T-cell (primary cell): ENCODE measurements around the gene FAM228B. TPM values are rescaled to one million over a fixed set of nuclear protein-coding genes. Genes with fewer than 3 reads are reported as not detected.

Source experiments
- ATAC-seq, 4 experiments: fragments of 200-7000 bp in 3 of 4; fragments of 150-1000 bp in 1 of 4; cut with Tn5 transposase; replicated peaks in 1 of 4; 1 replicate in 3 of 4; 2 replicates in 1 of 4; pipeline ENCODE4 v1.10.0; 2021; ENCODE audit warnings: moderate library complexity in 3 of 4, mild to moderate bottlenecking in 2 of 4, moderate number of reproducible peaks in 1 of 4
- CTCF ChIA-PET, 2 donors: fragments of 300-600 bp; sonication (Branson Sonifier 250); formaldehyde crosslinking; loops; one replicate each; lab custom pipeline; 2022; ENCODE audit warnings: antibody characterized with exemption in 2 of 2; lab: Charles Lee
- POLR2A ChIA-PET, 2 donors: fragments of 300-600 bp; sonication (Branson Sonifier 250); formaldehyde crosslinking; loops; one replicate each; lab custom pipeline; 2022; ENCODE audit warnings: antibody characterized with exemption in 2 of 2; lab: Charles Lee
- DNase-seq, 35 experiments: peaks; one replicate each; pipeline versions ENCODE4 v3.0.0 to v3.0.0-alpha.2; 2013 to 2023
- H3K27ac ChIP-seq: one replicate; pipeline ENCODE4 v1.5.1; 2013; ENCODE audit warnings: low read length
- H3K27me3 ChIP-seq, 2 experiments: replicated peaks in 1 of 2; 1 replicate in 1 of 2; 2 replicates in 1 of 2; pipeline versions ENCODE4 v1.6.1 to v1.7.0; 2013; ENCODE audit warnings: low read length in 1 of 2, mixed read lengths in 1 of 2; ENCODE audit not compliant: control insufficient read depth in 2 of 2, insufficient read depth in 2 of 2; ENCODE audit errors: extremely low read depth in 1 of 2
- H3K36me3 ChIP-seq, 2 donors: 1 replicate in 1 of 2; 2 replicates in 1 of 2; pipeline versions ENCODE4 v1.6.1 to v1.7.0; 2013; ENCODE audit warnings: low read length in 1 of 2; ENCODE audit not compliant: control insufficient read depth in 2 of 2, insufficient read depth in 1 of 2; ENCODE audit errors: extremely low read depth in 1 of 2
- H3K4me1 ChIP-seq, 2 experiments: 1 replicate in 1 of 2; 2 replicates in 1 of 2; pipeline versions ENCODE4 v1.6.1 to v1.7.0; 2013; ENCODE audit warnings: low read length in 2 of 2, mixed read lengths in 1 of 2; ENCODE audit not compliant: insufficient read depth in 2 of 2, control insufficient read depth in 1 of 2; ENCODE audit errors: extremely low read depth in 1 of 2
- H3K4me3 ChIP-seq, 2 donors: 1 replicate in 1 of 2; 2 replicates in 1 of 2; pipeline versions ENCODE4 v1.5.1 to v1.7.0; 2013; ENCODE audit warnings: mild to moderate bottlenecking in 2 of 2, low read length in 1 of 2, moderate library complexity in 1 of 2; ENCODE audit not compliant: control insufficient read depth in 1 of 2; ENCODE audit errors: extremely low read depth in 1 of 2
- H3K9me3 ChIP-seq: 2 replicates; pipeline ENCODE4 v1.7.0; 2013
- H3K27ac Mint-ChIP-seq, 2 donors: one replicate each; pipeline ENCODE4 v1.8.0; 2020 to 2021; ENCODE audit warnings: mild to moderate bottlenecking in 2 of 2, mixed read lengths in 2 of 2
- H3K27me3 Mint-ChIP-seq, 2 donors: one replicate each; pipeline ENCODE4 v1.8.0; 2021 to 2022; ENCODE audit warnings: mixed read lengths in 2 of 2
- H3K36me3 Mint-ChIP-seq: one replicate; pipeline ENCODE4 v1.8.0; 2021; ENCODE audit warnings: mixed read lengths
- H3K4me1 Mint-ChIP-seq, 3 donors: one replicate each; pipeline ENCODE4 v1.8.0; 2020 to 2022; ENCODE audit warnings: mixed read lengths in 3 of 3, mild to moderate bottlenecking in 1 of 3
- H3K4me3 Mint-ChIP-seq, 3 donors: one replicate each; pipeline ENCODE4 v1.8.0; 2020 to 2022; ENCODE audit warnings: mild to moderate bottlenecking in 3 of 3, mixed read lengths in 3 of 3, moderate library complexity in 3 of 3
- H3K9me3 Mint-ChIP-seq, 3 donors: one replicate each; pipeline ENCODE4 v1.8.0; 2020 to 2022; ENCODE audit warnings: mixed read lengths in 3 of 3
- WGBS: methylation state at CpG from one replicate; pipeline ENCODE4 v1.1.5; 2013; ENCODE audit warnings: missing lambda C conversion rate; ENCODE audit not compliant: insufficient coverage; 5-methylcytosine and 5-hydroxymethylcytosine counted together
- total RNA-seq, 35 experiments: library from RNA in 6 of 35; stranded (reverse) in 6 of 35; fragments of 120-200 nt in 1 of 35; gene quantifications; one replicate each; pipeline versions ENCODE4 v1.2.1 to v1.2.4 and lab custom pipeline; 2013 to 2026

Gene FAM228B
- total RNA-seq (10 to 100 TPM; 16.4 to 24.7 (median 18.5) TPM), total RNA-seq (lab: John Stamatoyannopoulos, UW) (1.4 to 10.9 (median 5.1) reads per million in 29 experiments)
- total RNA-seq (2013) = 20.5 TPM

- peak within 1 kb of the TSS; percentile 80 to 87 (median 82) for H3K4me3 Mint-ChIP-seq
- H3K4me1 ChIP-seq = peaks cover 4 to 9% of the 10 kb centered on the region in 2 experiments
- peak within 1 kb of the TSS; percentile 22 for H3K27ac ChIP-seq
- peak within 1 kb of the TSS; percentile 63 to 77 for H3K27ac Mint-ChIP-seq
- no peaks in the 10 kb centered on the region for H3K9me3 Mint-ChIP-seq
- DNase-seq (peak; percentile 6 to 70 (median 37)), ATAC-seq (peak; percentile 84 to 92 (median 90))
- H3K27me3 ChIP-seq = peaks cover 0 to 3% of the 10 kb centered on the region in 2 experiments
- 0% methylated on average over 101 of the region's 103 CpGs for WGBS
- H3K36me3 ChIP-seq = no peaks in the 10 kb centered on the region
- ChIA-PET CTCF (interaction anchor here in 1 of 2 donors (1.0 to 2.2 kb wide), 2 partner anchors 39 to 47 kb away, joined by 4 to 7 read pairs; partner anchors contain the start of genes SF3B6 and TP53I3), POLR2A (interaction anchor here in 1 of 2 donors (0.7 kb wide), 1 partner anchor 889 kb away, joined by 4 read pairs; no protein-coding TSS in a partner anchor)
- H3K36me3 Mint-ChIP-seq = peaks cover 3% of the 10 kb centered on the region
- peak within 1 kb of the TSS; percentile 56 to 64 for H3K4me3 ChIP-seq
- no peaks in the 10 kb centered on the region for H3K9me3 ChIP-seq
- no peaks in the 10 kb centered on the region for H3K27me3 Mint-ChIP-seq
- H3K4me1 Mint-ChIP-seq = peaks cover 11 to 15% (median 14%) of the 10 kb centered on the region in 3 donors
Measured at GRCh38 chr2:24123195-24123921, at the start of gene FAM228B, which contains the start of gene PFN4. Gene FAM228B (plus strand): TSS chr2:24123469. CDS start chr2:24124362, 893 bp downstream. Gene PFN4 (minus strand): TSS chr2:24123334. CDS start chr2:24122535, 799 bp downstream.

GRCh38 chr2:24073816-24074215, 49.5 kb upstream of the FAM228B start:
- Histone ChIP-seq H3K4me1 (peaks cover 7 to 25% of the 10 kb centered on the region in 2 experiments), H3K27ac (no peak overlapping the region), H3K9me3 (no peaks in the 10 kb centered on the region), H3K27me3 (no peaks in the 10 kb centered on the region), H3K4me3 (no peak overlapping the region), H3K36me3 (peaks cover 0 to 37% of the 10 kb centered on the region in 2 donors)
- CTCF ChIA-PET = interaction anchor here in 1 of 2 donors (0.9 to 1.2 kb wide), 2 partner anchors 26 to 1902 kb away, joined by 3 to 4 read pairs; partner anchors contain the start of gene WDCP
- H3K4me1 Mint-ChIP-seq = peaks cover 38 to 41% (median 39%) of the 10 kb centered on the region in 3 donors
- WGBS = 60% methylated on average over 1 of the region's 6 CpGs
- H3K36me3 Mint-ChIP-seq = peaks cover 22% of the 10 kb centered on the region
- H3K4me3 Mint-ChIP-seq = no peak overlapping the region
- DNase-seq (no peak), ATAC-seq (no peak)
- no peaks in the 10 kb centered on the region for H3K27me3 Mint-ChIP-seq
- H3K9me3 Mint-ChIP-seq = no peaks in the 10 kb centered on the region
- no peak overlapping the region for H3K27ac Mint-ChIP-seq
- POLR2A ChIA-PET = interaction anchor here in 1 of 2 donors (1.0 kb wide), 1 partner anchor 27 kb away, joined by 5 read pairs; the partner anchor contains the start of gene WDCP

GRCh38 chr2:24075259-24075658, 48.0 kb upstream of the FAM228B start:
- DNase-seq (no peak), ATAC-seq (no peak)
- H3K4me3 ChIP-seq = peak overlapping the region; percentile 6 to 97
- H3K36me3 Mint-ChIP-seq = peaks cover 14% of the 10 kb centered on the region
- H3K9me3 Mint-ChIP-seq = no peaks in the 10 kb centered on the region
- ChIA-PET POLR2A (interaction anchor here in 1 of 2 donors (0.7 kb wide), 1 partner anchor 28 kb away, joined by 7 read pairs; no protein-coding TSS in a partner anchor), CTCF (interaction anchor here in 1 of 2 donors (2.3 kb wide), 1 partner anchor 28 kb away, joined by 15 read pairs; the partner anchor contains the start of gene WDCP)
- H3K4me3 Mint-ChIP-seq = peak overlapping the region; percentile 96 to 100 (median 98)
- peak overlapping the region; percentile 98 to 100 for H3K27ac Mint-ChIP-seq
- H3K27ac ChIP-seq = peak overlapping the region; percentile 94
- H3K27me3 ChIP-seq = no peaks in the 10 kb centered on the region
- WGBS = no CpG with 5 or more reads among the region's 5 CpGs
- H3K9me3 ChIP-seq = no peaks in the 10 kb centered on the region
- H3K27me3 Mint-ChIP-seq = no peaks in the 10 kb centered on the region
- peaks cover 7 to 25% of the 10 kb centered on the region in 2 experiments for H3K4me1 ChIP-seq
- peaks cover 0 to 25% of the 10 kb centered on the region in 2 donors for H3K36me3 ChIP-seq
- peaks cover 33 to 40% (median 39%) of the 10 kb centered on the region in 3 donors for H3K4me1 Mint-ChIP-seq

- Mint-ChIP-seq H3K4me1 (peaks cover 33 to 39% (median 38%) of the 10 kb centered on the region in 3 donors), H3K36me3 (peaks cover 16% of the 10 kb centered on the region), H3K27ac (peak within 1 kb of the TSS; percentile 98 to 100), H3K9me3 (no peaks in the 10 kb centered on the region), H3K27me3 (no peaks in the 10 kb centered on the region), H3K4me3 (peak within 1 kb of the TSS; percentile 96 to 100 (median 98))
- peak within 1 kb of the TSS; percentile 93 to 97 for H3K4me3 ChIP-seq
- peak within 1 kb of the TSS; percentile 94 for H3K27ac ChIP-seq
- ChIA-PET CTCF (interaction anchor here (0.6 to 2.3 kb wide), 13 partner anchors 9 to 1350 kb away, joined by 3 to 20 read pairs (median 4); partner anchors contain the start of genes ATAD2B (in 2 of the 2), FKBP1B (in 1 of the 2), TP53I3 (in 1 of the 2) and WDCP (in 1 of the 2)), POLR2A (interaction anchor here (0.5 to 1.8 kb wide), 12 partner anchors 10 to 662 kb away, joined by 3 to 26 read pairs (median 4); partner anchors contain the start of genes ATAD2B (in 1 of the 2), FKBP1B (in 1 of the 2) and WDCP (in 1 of the 2))
- no peaks in the 10 kb centered on the region for H3K9me3 ChIP-seq
- H3K4me1 ChIP-seq = peaks cover 7 to 25% of the 10 kb centered on the region in 2 experiments
- DNase-seq = peak; percentile 98 to 100 (median 100)
- WGBS = under 1% methylated on average over 57 of the region's 64 CpGs
- peaks cover 0 to 21% of the 10 kb centered on the region in 2 donors for H3K36me3 ChIP-seq
- ATAC-seq = peak; percentile 84 to 88 (median 86)
- H3K27me3 ChIP-seq = no peaks in the 10 kb centered on the region
Measured at GRCh38 chr2:24075915-24076848, 47.1 kb upstream of the FAM228B start, which contains the start of gene SF3B6. Gene SF3B6 (minus strand): TSS chr2:24076326. CDS start chr2:24076229, 97 bp downstream.

- ATAC-seq (peak in 2 of 4 experiments; percentile 1 to 25), DNase-seq (peak in 4 of 35 experiments; percentile 3 to 16 (median 10))
- Histone ChIP-seq H3K27ac (peak overlapping the region; percentile 77), H3K27me3 (no peaks in the 10 kb centered on the region), H3K36me3 (peaks cover 0 to 16% of the 10 kb centered on the region in 2 donors), H3K9me3 (no peaks in the 10 kb centered on the region), H3K4me3 (peak overlapping the region; percentile 42 to 97), H3K4me1 (peaks cover 7 to 25% of the 10 kb centered on the region in 2 experiments)
- H3K9me3 Mint-ChIP-seq = no peaks in the 10 kb centered on the region
- CTCF ChIA-PET = interaction anchor here (0.7 to 2.3 kb wide), 11 partner anchors 8 to 252 kb away, joined by 3 to 20 read pairs (median 4); partner anchors contain the start of genes ATAD2B (in 2 of the 2), FKBP1B (in 1 of the 2), TP53I3 (in 1 of the 2) and WDCP (in 1 of the 2)
- 2% methylated on average over 41 of the region's 41 CpGs for WGBS
- H3K27me3 Mint-ChIP-seq = no peaks in the 10 kb centered on the region
- POLR2A ChIA-PET = interaction anchor here (0.6 to 1.8 kb wide), 10 partner anchors 11 to 717 kb away, joined by 3 to 26 read pairs (median 4); partner anchors contain the start of genes ATAD2B (in 1 of the 2), FKBP1B (in 1 of the 2) and WDCP (in 1 of the 2)
- peaks cover 19% of the 10 kb centered on the region for H3K36me3 Mint-ChIP-seq
- peak overlapping the region; percentile 98 to 100 for H3K27ac Mint-ChIP-seq
- peak overlapping the region; percentile 96 to 100 (median 98) for H3K4me3 Mint-ChIP-seq
- H3K4me1 Mint-ChIP-seq = peaks cover 31 to 39% (median 38%) of the 10 kb centered on the region in 3 donors
Measured at GRCh38 chr2:24076849-24077534, 46.3 kb upstream of the FAM228B start.
